ENCODE data around the gene SPATA9. TPM values are rescaled to one million over a fixed set of nuclear protein-coding genes. Genes with fewer than 3 reads are reported as not detected.
A peak's percentile ranks its signal among the peaks of the same experiment; 100 is the strongest.

SPATA9 gene
- total and polyA plus RNA-seq, 9 of the 15 experiments (the other 6 are each of a cell fraction or from before 2014, with no cell fraction given) = 0.16 to 5.5 (median 0.39) TPM; not detected in 3

DNA sequence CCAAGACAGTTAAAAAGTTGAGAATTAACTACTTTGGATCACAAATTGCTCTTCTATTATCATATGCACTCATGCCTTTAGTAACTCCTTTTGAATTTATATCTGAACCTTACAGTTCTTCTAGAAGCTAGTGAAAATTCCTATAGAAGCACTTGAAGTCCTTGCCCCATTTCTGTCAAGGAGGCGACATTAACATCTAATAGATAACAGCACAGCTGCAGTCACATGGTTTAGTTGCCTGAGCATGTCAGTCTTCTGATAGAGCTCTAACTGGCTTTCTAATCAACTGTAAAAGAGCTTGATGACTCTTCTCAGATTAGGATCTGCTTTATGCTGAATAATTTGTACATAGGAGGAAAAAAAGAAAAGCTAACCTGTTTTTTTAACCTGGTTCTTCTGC lies 27.2 kb downstream of the SPATA9 start:
- H3K9me3 ChIP-seq (replicated peaks; ENCODE audit: control insufficient read depth, insufficient read depth, low read depth, low read length) = no peaks in the 10 kb centered on the region
- in situ Hi-C loops (cut with MboI) (no loop called here), intact Hi-C loops (cut with micrococcal nuclease) (no loop called here)
- no peak overlapping the region for H3K4me3 ChIP-seq
- H3K9ac ChIP-seq (ENCODE audit: insufficient read depth in 1 of 2, low read depth in 2 of 2, low read length in 2 of 2) = no peak overlapping the region
- FAIRE-seq (no peak), ATAC-seq (no peak), DNase-seq (ENCODE audit: extremely low read depth in 1 of 4, low spot score in 3 of 4) (no peak)
- H3K4me1 ChIP-seq (replicated peaks in 1 of 2; ENCODE audit: control insufficient read depth in 2 of 2, insufficient read depth in 2 of 2, low read length in 2 of 2) = peaks cover 2 to 12% of the 10 kb centered on the region in 2 experiments; a peak in 3 of 5 replicates
- CTCF ChIA-PET (ENCODE audit: low intra/inter-chr PET ratio) = no interaction called here
- H3K27me3 ChIP-seq (ENCODE audit: control insufficient read depth in 2 of 2, insufficient read depth in 2 of 2, low read length in 2 of 2) = no peaks in the 10 kb centered on the region
- POLR2A ChIA-PET = interaction anchor here (0.7 to 1.5 kb wide), 7 partner anchors 9 to 80 kb away, joined by 3 to 6 read pairs (median 3); partner anchors contain the start of gene RFESD
- no peak for TF ChIP-seq ATF7 (IDR thresholded peaks at IDR 0.05)
- TF ChIP-seq, protein P1, sequence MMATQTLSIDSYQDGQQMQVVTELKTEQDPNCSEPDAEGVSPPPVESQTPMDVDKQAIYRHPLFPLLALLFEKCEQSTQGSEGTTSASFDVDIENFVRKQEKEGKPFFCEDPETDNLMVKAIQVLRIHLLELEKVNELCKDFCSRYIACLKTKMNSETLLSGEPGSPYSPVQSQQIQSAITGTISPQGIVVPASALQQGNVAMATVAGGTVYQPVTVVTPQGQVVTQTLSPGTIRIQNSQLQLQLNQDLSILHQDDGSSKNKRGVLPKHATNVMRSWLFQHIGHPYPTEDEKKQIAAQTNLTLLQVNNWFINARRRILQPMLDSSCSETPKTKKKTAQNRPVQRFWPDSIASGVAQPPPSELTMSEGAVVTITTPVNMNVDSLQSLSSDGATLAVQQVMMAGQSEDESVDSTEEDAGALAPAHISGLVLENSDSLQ (IDR thresholded peaks at IDR 0.05) = peak; percentile 36
- peak; percentile 8 for TF ChIP-seq MEIS2 (IDR thresholded peaks at IDR 0.05; ENCODE audit: partially characterized antibody)
- TF ChIP-seq DACH1 (IDR thresholded peaks at IDR 0.05; ENCODE audit: partially characterized antibody) = peak; percentile 15
- TF ChIP-seq BRF1 (IDR thresholded peaks at IDR 0.05; ENCODE audit: borderline replicate concordance, extremely low read depth, insufficient read length) = no peak
- peak; percentile 44; the same call in 1 of the 2 replicates for TF ChIP-seq FOSL1 (tag; conservative IDR thresholded peaks at IDR 0.05)
- peaks cover 37% of the 10 kb centered on the region for H3K79me2 ChIP-seq (ENCODE audit: control insufficient read depth, insufficient read depth, low read length)
- H3K36me3 ChIP-seq (ENCODE audit: control insufficient read depth, insufficient read depth, low read length) = peaks cover 86% of the 10 kb centered on the region
- 40% methylated on average over 1 of the region's 1 CpG for WGBS (ENCODE audit: insufficient coverage, low coverage, missing lambda C conversion rate)
- no peaks in the 10 kb centered on the region for H3K9me1 ChIP-seq (ENCODE audit: control insufficient read depth, insufficient read depth, low read length)
- no peak overlapping the region for H2AFZ ChIP-seq (ENCODE audit: low read depth, low read length)
- H3K27ac ChIP-seq (ENCODE audit: extremely low read depth, low read depth, low read length) = no peak overlapping the region
- no TSS peak for BruUV-seq (replicated peaks)
- no peak overlapping the region for H3K4me2 ChIP-seq (ENCODE audit: insufficient read depth, low read length)
- H4K20me1 ChIP-seq (replicated peaks; ENCODE audit: control insufficient read depth, insufficient read depth, low read length) = no peaks in the 10 kb centered on the region
